Esophagus squamous epithelium (tissue), 4 donors: ENCODE results near the gene PSENEN.

ENCODE experiments used
- CTCF ChIP-seq, 6 experiments: fragments of 450-650 bp in 4 of 6; fragments of 200-600 bp in 2 of 6; sonication (generic) in 2 of 6; IDR thresholded peaks; one replicate each; pipeline ENCODE4 v1.5.1; 2016 to 2019; ENCODE audit warnings: antibody characterized with exemption in 6 of 6, mild to moderate bottlenecking in 4 of 6, moderate library complexity in 4 of 6
- POLR2A ChIP-seq, 4 donors: fragments of 450-650 bp; IDR thresholded peaks; one replicate each; pipeline ENCODE4 v1.6.1; 2017; ENCODE audit warnings: antibody characterized with exemption in 4 of 4, mild to moderate bottlenecking in 4 of 4, moderate library complexity in 3 of 4

DNA sequence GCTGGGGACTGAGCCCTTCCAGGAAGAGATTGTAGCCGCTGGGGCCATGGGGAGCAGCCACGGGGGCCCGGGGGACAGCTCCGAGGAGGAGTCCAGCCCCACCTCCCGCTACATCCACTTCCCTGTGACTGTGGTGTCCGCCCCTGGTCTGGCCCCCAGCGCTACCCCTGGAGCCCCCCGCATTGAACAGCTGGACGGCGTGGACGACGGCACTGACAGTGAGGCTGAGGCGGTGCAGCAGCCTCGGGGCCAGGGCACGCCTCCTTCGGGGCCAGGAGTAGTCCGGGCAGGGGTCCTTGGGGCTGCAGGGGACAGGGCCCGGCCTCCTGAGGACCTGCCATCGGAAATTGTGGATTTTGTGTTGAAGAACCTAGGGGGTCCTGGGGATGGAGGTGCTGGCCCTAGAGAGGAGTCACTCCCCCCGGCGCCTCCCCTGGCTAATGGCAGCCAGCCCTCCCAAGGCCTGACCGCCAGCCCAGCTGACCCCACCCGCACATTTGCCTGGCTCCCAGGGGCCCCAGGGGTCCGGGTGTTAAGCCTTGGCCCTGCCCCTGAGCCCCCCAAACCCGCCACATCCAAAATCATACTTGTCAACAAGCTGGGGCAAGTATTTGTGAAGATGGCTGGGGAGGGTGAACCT is 12.8 kb upstream of the PSENEN start:
- TF ChIP-seq POLR2A (IDR thresholded peaks at IDR 0.05) = no peak
- no peak for TF ChIP-seq CTCF (IDR thresholded peaks at IDR 0.05)
